WERI-Rb-1 (cell line): Measurements from ENCODE around the gene TIGD1.
"Not testable (repeated sequence)": the region's sequence is repeated elsewhere in the genome, so short reads cannot be mapped to it uniquely, and the experiment has no call there.

ENCODE experiments used
- DNase-seq: peaks from one replicate; pipeline ENCODE4 v3.0.0-alpha.2; 2020
- H3K27ac ChIP-seq: fragments of 250-450 bp; sonication (Bioruptor Pico); 2 replicates; pipeline ENCODE4 v1.5.1; 2020; ENCODE audit warnings: mild to moderate bottlenecking, moderate library complexity
- H3K27me3 ChIP-seq: fragments of 250-450 bp; sonication (Bioruptor Pico); 2 replicates; pipeline ENCODE4 v1.5.1; 2021; ENCODE audit warnings: mild to moderate bottlenecking, low read depth, moderate library complexity; ENCODE audit not compliant: insufficient read depth, severe bottlenecking
- H3K36me3 ChIP-seq: fragments of 250-450 bp; sonication (Bioruptor Pico); 2 replicates; pipeline ENCODE4 v1.5.1; 2020; ENCODE audit warnings: mild to moderate bottlenecking, moderate library complexity
- H3K4me3 ChIP-seq: 2 replicates; pipeline ENCODE4 v1.5.1; 2011; ENCODE audit warnings: low read depth, mild to moderate bottlenecking, control low read depth, low read length
- H3K9me3 ChIP-seq: fragments of 250-450 bp; sonication (Bioruptor Pico); 2 replicates; pipeline ENCODE4 v1.5.1; 2021; ENCODE audit warnings: mild to moderate bottlenecking, moderate library complexity; ENCODE audit not compliant: severe bottlenecking
- TF ChIP-seq, protein P1 (sequence below): IDR thresholded peaks from 2 replicates; pipeline ENCODE4 v1.5.1; 2011; ENCODE audit warnings: low read depth, mild to moderate bottlenecking, control low read depth, inconsistent platforms, low read length

TIGD1 gene

DNA sequence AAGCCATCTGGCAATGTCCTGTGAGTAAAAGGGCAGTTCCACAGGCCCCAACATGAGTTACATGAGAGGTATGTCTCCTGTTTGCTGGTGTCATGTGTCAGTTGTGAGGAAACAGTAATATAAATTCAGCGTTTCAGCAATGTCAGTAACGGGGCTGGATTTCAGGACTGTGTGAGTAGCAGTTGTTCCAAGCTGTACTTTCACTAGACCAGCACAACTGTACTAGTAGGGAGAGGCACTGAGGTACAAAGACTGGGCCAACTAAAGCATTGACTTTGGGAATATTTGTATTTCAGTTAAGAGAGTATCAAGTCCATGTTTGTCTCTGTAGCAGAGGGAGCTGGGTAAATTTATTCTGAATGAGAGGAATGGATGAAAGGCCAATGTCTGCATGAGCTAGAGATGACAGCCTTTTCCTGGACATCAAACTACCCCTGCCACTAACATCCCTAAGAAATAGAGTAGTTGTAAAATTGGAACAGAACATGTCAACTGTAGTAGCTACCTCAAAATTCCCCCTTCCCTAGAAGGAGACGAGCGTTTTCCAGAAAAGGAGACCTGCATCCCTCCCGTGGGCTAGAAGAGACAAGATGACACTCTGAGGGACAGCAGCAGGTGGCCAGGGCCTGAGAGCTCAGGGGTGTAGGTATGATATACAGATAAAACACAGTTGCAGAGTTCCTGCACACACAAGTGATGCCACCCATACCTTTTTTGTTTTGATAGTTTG is 24.5 kb upstream of the TIGD1 start:
- no peak overlapping the region for H3K27ac ChIP-seq
- H3K36me3 ChIP-seq, result peaks cover 47% of the 10 kb centered on the region
- H3K4me3 ChIP-seq, result no peak overlapping the region
- H3K27me3 ChIP-seq, result no peaks in the 10 kb centered on the region
- H3K9me3 ChIP-seq, result no peaks in the 10 kb centered on the region
- DNase-seq, result no peak
- TF ChIP-seq, protein P1, sequence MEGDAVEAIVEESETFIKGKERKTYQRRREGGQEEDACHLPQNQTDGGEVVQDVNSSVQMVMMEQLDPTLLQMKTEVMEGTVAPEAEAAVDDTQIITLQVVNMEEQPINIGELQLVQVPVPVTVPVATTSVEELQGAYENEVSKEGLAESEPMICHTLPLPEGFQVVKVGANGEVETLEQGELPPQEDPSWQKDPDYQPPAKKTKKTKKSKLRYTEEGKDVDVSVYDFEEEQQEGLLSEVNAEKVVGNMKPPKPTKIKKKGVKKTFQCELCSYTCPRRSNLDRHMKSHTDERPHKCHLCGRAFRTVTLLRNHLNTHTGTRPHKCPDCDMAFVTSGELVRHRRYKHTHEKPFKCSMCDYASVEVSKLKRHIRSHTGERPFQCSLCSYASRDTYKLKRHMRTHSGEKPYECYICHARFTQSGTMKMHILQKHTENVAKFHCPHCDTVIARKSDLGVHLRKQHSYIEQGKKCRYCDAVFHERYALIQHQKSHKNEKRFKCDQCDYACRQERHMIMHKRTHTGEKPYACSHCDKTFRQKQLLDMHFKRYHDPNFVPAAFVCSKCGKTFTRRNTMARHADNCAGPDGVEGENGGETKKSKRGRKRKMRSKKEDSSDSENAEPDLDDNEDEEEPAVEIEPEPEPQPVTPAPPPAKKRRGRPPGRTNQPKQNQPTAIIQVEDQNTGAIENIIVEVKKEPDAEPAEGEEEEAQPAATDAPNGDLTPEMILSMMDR, result no peak

DNA sequence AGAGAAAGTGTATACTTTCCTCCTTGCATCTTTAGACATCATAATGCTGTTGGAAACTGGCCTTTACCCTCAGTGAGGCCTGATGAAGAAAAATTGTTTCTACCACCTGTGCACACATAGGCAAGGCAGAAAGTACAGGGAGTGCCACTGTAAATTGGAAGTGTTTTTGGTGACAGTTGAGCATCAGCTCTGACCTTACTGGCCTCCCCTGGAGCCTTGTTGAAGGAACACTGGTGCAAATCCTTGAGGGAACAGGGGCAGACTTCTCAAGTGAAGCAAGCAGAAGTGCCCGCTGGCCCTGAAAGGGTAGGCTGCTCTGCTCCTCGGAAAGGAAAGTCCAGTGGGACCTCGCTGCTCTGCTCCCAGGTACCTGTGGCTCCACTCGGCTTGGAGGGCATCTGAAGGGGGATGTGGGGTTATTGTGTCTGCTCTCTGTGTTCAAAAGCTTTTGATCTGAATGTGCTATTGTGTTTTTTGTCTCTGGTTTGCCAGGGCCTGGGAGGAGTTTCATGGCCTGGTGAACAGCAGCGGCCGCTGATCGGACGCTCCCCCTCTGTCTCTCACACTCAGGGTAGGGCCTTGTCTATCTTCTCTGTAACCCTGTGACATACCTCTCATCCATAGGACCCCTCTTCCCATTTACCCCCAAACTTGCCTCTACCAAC is 23.5 kb upstream of the TIGD1 start:
- no peak overlapping the region for H3K4me3 ChIP-seq
- DNase-seq, result no peak
- H3K9me3 ChIP-seq, result no peaks in the 10 kb centered on the region
- TF ChIP-seq, protein P1, result no peak
- H3K27me3 ChIP-seq, result no peaks in the 10 kb centered on the region
- H3K36me3 ChIP-seq, result peaks cover 49% of the 10 kb centered on the region
- H3K27ac ChIP-seq, result no peak overlapping the region

DNA sequence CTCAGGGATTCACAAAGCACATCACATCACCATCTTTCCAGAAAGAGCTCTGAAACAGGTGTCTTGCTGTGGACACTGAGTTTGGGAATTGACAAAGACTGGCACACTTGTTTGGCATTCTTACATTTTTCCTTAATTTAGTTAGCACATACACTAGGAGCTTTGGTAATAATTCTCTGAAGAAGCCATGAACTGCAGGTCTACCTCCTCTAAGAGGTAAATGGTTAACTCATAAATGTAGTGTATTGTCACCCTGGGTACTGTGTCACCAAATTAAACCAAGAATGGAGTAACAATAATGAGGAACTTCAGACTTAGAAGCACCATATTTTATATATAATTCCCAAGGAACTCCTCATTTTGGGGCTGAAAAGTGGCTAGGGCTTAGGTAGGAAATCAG is 22.7 kb upstream of the TIGD1 start:
- no peaks in the 10 kb centered on the region for H3K9me3 ChIP-seq
- DNase-seq, result no peak
- TF ChIP-seq, protein P1, result no peak
- peaks cover 57% of the 10 kb centered on the region for H3K36me3 ChIP-seq
- H3K27ac ChIP-seq, result no peak overlapping the region
- no peaks in the 10 kb centered on the region for H3K27me3 ChIP-seq
- no peak overlapping the region for H3K4me3 ChIP-seq

DNA sequence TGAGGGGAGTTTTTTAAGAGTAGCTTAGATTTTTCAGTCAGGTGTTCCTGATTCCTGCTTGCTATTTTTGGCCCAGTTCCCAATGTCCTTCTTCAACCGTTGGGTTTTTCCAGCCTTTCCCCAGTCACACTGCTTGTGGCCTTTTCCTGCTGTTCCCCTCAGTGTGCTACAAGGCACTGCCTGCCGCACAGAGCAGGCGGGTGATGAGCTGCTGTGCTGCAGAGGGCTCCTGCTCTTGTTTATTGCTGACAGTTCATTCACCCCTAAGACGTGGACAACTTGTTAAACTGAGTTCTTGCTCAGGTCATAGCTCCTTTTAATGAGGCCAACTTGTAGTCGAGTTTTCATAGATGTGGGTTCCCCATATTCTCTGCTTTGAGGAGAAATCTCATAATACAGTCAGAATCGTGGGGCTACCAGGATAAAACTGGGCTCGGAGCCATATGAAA is 20.7 kb upstream of the TIGD1 start:
- no peaks in the 10 kb centered on the region for H3K9me3 ChIP-seq
- TF ChIP-seq, protein P1, result no peak
- H3K4me3 ChIP-seq, result no peak overlapping the region
- H3K27ac ChIP-seq, result no peak overlapping the region
- no peak for DNase-seq
- H3K36me3 ChIP-seq, result peaks cover 77% of the 10 kb centered on the region
- H3K27me3 ChIP-seq, result no peaks in the 10 kb centered on the region

DNA sequence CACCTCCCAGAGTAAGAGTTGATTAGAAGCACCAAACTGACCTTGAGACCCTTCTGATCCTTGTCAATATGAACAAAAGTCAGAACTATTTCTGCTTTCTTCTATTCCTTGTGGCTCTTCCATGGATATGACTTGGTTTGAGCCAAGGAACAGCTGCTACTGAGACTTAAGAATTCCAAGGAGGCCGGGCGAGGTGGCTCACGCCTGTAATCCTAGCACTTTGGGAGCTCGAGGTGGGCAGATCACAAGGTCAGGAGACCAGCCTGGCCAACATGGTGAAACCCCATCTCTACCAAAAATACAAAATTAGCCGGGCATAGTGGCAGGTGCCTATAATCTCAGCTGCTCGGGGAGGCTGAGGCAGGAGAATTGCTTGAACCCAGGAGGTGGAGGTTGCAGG is 20.1 kb upstream of the TIGD1 start:
- not testable (repeated sequence) for H3K27ac ChIP-seq, DNase-seq, H3K9me3 ChIP-seq

DNA sequence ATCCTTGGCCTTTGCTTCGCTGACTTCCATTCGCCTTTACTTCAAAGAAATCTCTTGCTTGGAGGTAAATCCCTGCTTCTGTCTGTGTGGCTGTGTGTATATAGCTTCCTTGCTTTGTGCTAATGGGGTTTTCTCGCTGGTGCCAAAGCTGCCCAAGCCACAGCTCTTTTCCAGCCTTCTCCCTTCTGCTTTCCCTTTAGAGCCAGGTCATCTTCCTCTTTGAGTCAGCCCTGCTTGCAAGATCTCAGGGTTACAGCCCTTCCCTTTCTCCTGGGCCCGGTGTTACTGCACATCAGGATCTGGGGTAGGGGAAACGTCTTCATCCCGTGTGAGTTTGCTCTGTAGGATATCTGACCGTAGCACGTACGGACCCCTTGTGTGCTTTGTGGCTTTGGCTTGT is 19.2 kb upstream of the TIGD1 start:
- Histone ChIP-seq H3K4me3 (no peak overlapping the region), H3K27ac (no peak overlapping the region), H3K9me3 (no peaks in the 10 kb centered on the region), H3K27me3 (no peaks in the 10 kb centered on the region), H3K36me3 (peaks cover 85% of the 10 kb centered on the region)
- DNase-seq, result no peak
- TF ChIP-seq, protein P1, result no peak

More for the DNA sequence above, 20.1 kb upstream of the TIGD1 start:
- not testable (repeated sequence) for H3K4me3 ChIP-seq, H3K27me3 ChIP-seq
- H3K36me3 ChIP-seq, result peaks cover 83% of the 10 kb centered on the region
